Measurements from ENCODE around the gene AKR1A1. TPM values are rescaled to one million over a fixed set of nuclear protein-coding genes. Genes with fewer than 3 reads are reported as not detected.

The AKR1A1 gene
- total RNA-seq, 1 donor from 2014 or later = 218 TPM

DNA sequence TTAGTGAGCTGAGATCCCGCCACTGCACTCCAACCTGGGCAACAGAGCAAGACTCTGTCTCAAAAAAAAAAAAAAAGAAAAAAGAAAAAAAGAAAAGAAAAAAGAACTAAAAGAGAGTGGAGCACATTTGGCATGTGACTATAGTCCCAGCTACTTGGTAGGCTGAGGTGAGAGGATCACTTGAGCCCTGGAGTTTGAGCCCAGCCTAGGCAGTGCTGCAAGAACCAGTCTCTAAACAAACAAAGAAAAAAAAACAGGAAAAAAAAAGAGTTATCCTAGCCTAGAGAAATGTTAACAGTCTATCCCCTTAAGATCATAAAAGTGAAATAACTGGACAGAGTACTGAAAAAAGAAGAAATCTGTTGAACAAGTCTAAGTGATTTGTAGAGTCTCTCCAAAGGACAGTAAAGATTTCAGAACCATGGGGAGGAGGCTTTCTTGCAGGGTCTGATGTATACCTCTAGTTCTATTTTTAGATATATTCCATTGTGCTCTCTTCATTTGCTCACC lies 24.4 kb upstream of the AKR1A1 start:
- Mint-ChIP-seq H3K27ac (peak overlapping the region; percentile 2), H3K36me3 (ENCODE audit: low read depth) (peaks cover 9% of the 10 kb centered on the region), H3K4me1 (peaks cover 20% of the 10 kb centered on the region), H3K4me3 (no peak overlapping the region), H3K9me3 (no peaks in the 10 kb centered on the region), H3K27me3 (no peaks in the 10 kb centered on the region)
- DNase-seq (no peak), ATAC-seq (ENCODE audit: low read depth) (no peak)
- TF ChIP-seq, protein P1, sequence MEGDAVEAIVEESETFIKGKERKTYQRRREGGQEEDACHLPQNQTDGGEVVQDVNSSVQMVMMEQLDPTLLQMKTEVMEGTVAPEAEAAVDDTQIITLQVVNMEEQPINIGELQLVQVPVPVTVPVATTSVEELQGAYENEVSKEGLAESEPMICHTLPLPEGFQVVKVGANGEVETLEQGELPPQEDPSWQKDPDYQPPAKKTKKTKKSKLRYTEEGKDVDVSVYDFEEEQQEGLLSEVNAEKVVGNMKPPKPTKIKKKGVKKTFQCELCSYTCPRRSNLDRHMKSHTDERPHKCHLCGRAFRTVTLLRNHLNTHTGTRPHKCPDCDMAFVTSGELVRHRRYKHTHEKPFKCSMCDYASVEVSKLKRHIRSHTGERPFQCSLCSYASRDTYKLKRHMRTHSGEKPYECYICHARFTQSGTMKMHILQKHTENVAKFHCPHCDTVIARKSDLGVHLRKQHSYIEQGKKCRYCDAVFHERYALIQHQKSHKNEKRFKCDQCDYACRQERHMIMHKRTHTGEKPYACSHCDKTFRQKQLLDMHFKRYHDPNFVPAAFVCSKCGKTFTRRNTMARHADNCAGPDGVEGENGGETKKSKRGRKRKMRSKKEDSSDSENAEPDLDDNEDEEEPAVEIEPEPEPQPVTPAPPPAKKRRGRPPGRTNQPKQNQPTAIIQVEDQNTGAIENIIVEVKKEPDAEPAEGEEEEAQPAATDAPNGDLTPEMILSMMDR (IDR thresholded peaks at IDR 0.05) = no peak
- intact Hi-C loops (cut with micrococcal nuclease) = no loop called here
- POLR2A ChIA-PET = interaction anchor here (0.6 kb wide), 1 partner anchor 22 kb away, joined by 8 read pairs; no protein-coding TSS in a partner anchor
- CTCF ChIA-PET = interaction anchor here (0.9 kb wide), 1 partner anchor 44 kb away, joined by 4 read pairs; no protein-coding TSS in a partner anchor

DNA sequence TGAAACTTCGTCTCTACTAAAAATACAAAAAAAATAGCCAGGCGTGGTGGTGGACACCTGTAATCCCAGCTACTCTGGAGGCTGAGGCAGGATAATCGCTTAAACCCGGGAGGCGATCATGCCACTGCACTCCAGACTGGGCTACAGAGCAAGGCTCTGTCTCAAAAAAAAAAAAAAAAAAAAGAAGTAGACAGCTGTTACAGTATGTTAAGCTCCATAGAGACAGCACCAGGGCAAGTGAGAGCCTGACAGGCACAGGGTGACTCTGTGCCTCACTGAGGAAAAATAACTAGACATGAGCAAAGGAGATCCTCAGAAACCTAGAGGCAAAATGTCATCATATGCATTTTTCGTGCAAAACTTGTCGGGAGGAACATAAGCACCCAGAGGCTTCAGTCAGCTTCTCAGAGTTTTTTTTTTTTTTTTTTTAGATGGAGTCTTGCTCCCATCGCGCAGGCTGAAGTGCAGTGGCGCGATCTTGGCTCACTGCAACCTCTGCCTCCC lies 19.9 kb upstream of the AKR1A1 start:
- Mint-ChIP-seq H3K27ac (no peak overlapping the region), H3K36me3 (ENCODE audit: low read depth) (no peaks in the 10 kb centered on the region), H3K27me3 (no peaks in the 10 kb centered on the region), H3K9me3 (no peaks in the 10 kb centered on the region), H3K4me1 (no peaks in the 10 kb centered on the region), H3K4me3 (no peak overlapping the region)
- intact Hi-C loops (cut with micrococcal nuclease) = no loop called here
- ChIA-PET CTCF (interaction anchor here (0.8 kb wide), 1 partner anchor 18 kb away, joined by 3 read pairs; no protein-coding TSS in a partner anchor), POLR2A (interaction anchor here (0.6 to 1.9 kb wide), 6 partner anchors 9 to 41 kb away, joined by 3 to 10 read pairs (median 5); partner anchors contain the start of gene PRDX1)
- TF ChIP-seq, protein P1 (IDR thresholded peaks at IDR 0.05) = no peak
- DNase-seq (no peak), ATAC-seq (ENCODE audit: low read depth) (no peak)

DNA sequence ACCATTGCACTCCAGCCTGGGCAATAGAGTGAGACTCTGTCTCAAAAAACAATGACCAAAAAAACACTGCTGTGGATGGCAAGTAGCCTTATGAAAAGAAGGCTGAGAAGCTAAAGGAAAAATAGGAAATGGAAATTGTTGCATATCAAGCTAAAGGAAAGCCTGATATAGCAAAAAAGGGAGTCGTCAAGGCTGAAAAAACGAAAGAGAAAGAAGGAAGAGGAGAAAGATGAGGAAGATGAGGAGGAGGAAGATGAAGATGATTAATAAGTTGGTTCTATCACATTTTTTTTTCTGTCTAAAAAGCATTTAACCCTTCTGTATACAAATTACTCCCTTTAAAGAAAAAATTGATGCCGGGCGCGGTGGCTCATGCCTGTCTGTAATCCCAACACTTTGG lies 18.8 kb upstream of the AKR1A1 start:
- TF ChIP-seq, protein P1 (IDR thresholded peaks at IDR 0.05) = no peak
- CTCF ChIA-PET = no interaction called here
- no peaks in the 10 kb centered on the region for H3K9me3 Mint-ChIP-seq
- no peaks in the 10 kb centered on the region for H3K36me3 Mint-ChIP-seq (ENCODE audit: low read depth)
- intact Hi-C loops (cut with micrococcal nuclease) = no loop called here
- POLR2A ChIA-PET = interaction anchor here (0.6 to 2.0 kb wide), 6 partner anchors 11 to 801 kb away, joined by 3 to 28 read pairs (median 6); partner anchors contain the start of genes PRDX1 and RNU5D-1
- no peak overlapping the region for H3K4me3 Mint-ChIP-seq
- no peaks in the 10 kb centered on the region for H3K4me1 Mint-ChIP-seq
- no peak for ATAC-seq (ENCODE audit: low read depth)
- H3K27me3 Mint-ChIP-seq = no peaks in the 10 kb centered on the region
- H3K27ac Mint-ChIP-seq = no peak overlapping the region
- no peak for DNase-seq

DNA sequence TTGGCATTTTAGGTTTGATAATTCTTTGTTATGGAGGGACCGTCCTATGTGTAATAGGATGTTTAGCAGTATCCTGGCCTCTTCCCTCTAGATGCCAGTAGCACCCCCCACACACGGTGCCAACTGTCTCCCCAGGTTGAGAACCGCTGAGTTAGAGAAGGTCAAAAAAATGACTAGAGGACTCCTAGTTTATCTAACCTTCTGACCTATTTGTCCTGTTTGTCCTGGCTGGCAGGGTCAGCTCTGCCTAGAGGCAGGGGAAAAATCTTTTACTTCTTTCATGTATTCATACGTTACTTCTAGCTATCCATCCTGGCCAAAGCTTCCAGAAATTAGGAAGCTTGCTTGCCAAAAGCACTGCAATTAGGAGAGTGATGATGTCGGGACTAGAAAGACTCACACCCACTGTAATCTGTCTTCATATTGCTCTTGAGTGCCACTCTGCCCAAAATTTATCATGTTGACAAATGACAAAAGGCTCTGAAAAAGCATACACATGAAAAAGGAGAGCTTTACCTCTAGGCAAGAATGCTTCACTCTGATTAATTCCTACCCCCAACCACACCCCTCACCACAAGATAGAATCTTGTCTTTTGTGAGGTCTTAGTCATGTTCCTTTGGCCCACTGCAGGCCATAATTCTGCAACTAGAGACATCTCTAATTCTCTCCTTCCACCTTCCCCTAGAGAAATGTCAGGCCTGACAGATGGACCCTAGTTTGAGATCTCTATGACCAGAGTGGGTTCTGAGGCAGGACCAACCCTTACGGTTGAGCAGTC lies 14.4 kb upstream of the AKR1A1 start:
- ATAC-seq (ENCODE audit: low read depth) (no peak), DNase-seq (no peak)
- H3K27me3 Mint-ChIP-seq = no peaks in the 10 kb centered on the region
- H3K36me3 Mint-ChIP-seq (ENCODE audit: low read depth) = no peaks in the 10 kb centered on the region
- H3K27ac Mint-ChIP-seq = no peak overlapping the region
- peaks cover 6% of the 10 kb centered on the region for H3K4me1 Mint-ChIP-seq
- POLR2A ChIA-PET = interaction anchor here (0.6 to 2.2 kb wide), 4 partner anchors 14 to 248 kb away, joined by 3 to 12 read pairs (median 6); partner anchors contain the start of genes AKR1A1 and PRDX1
- no peak overlapping the region for H3K4me3 Mint-ChIP-seq
- TF ChIP-seq, protein P1 (IDR thresholded peaks at IDR 0.05) = no peak
- no peaks in the 10 kb centered on the region for H3K9me3 Mint-ChIP-seq
- CTCF ChIA-PET = interaction anchor here (1.1 to 1.9 kb wide), 3 partner anchors 23 to 34 kb away, joined by 3 to 4 read pairs (median 3); no protein-coding TSS in a partner anchor
- intact Hi-C loops (cut with micrococcal nuclease) = no loop called here

DNA sequence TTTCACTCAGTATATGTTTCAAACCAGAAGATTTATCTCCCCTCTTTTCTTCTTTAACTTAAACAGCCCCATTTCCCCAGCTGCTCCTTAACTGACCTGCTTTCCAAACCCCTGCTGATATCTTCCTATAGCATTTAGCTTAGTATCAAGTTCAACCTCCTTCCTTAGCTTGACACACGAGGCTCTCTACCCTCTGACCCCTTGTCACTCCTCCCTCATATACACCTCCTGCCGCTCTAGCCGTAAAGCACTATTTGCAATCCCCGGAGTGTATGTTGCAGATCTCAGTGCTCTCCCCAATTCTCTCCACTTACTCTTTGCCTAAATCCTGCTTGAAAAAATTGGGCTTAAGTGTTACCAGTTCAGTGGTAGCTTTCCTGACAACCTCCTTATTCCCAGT lies 13.7 kb upstream of the AKR1A1 start:
- ATAC-seq (ENCODE audit: low read depth) = no peak
- no peak overlapping the region for H3K27ac Mint-ChIP-seq

More for the DNA sequence above, 13.7 kb upstream of the AKR1A1 start:
- DNase-seq = no peak
- Mint-ChIP-seq H3K27me3 (no peaks in the 10 kb centered on the region), H3K9me3 (no peaks in the 10 kb centered on the region), H3K4me3 (no peak overlapping the region), H3K4me1 (peaks cover 12% of the 10 kb centered on the region), H3K36me3 (ENCODE audit: low read depth) (no peaks in the 10 kb centered on the region)
- intact Hi-C loops (cut with micrococcal nuclease) = no loop called here
- ChIA-PET POLR2A (interaction anchor here (0.6 to 2.2 kb wide), 3 partner anchors 14 to 83 kb away, joined by 3 to 12 read pairs (median 7); partner anchors contain the start of genes AKR1A1 and PRDX1), CTCF (interaction anchor here (1.1 to 1.9 kb wide), 2 partner anchors 25 to 33 kb away, joined by 3 to 4 read pairs; no protein-coding TSS in a partner anchor)
- TF ChIP-seq, protein P1 (IDR thresholded peaks at IDR 0.05) = no peak

Measured in activated B cell treated with CpG ODN at 0.5 μM for 24 hours (primary cell).